ENCODE data around the gene CDK5RAP2.

The CDK5RAP2 gene

GRCh38 chr9:120436446-120436845 lies 143.5 kb downstream of the CDK5RAP2 start:
- no peak for DNase-seq (ENCODE audit: low read depth)

DNA sequence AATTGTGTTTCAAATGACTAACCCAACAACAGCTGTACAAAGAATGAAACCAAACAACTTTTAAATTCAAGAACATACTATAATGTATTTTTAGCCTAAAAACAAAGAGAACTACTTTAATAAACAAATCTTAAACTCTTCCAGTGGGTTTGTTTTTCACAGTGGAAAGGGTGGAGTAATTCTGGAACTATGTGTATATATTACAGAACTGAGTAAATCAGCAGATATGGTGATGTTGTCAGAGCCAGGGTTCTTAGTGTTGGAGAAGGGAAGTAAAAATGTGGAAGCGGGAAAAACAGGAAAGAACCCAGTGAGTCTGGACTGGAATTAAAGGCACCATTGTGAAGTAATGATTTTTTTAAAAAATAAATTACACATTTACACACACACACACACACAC lies 144.9 kb downstream of the CDK5RAP2 start:
- DNase-seq (ENCODE audit: low read depth) = no peak

GRCh38 chr9:120434532-120434931 lies 145.4 kb downstream of the CDK5RAP2 start:
- no peak for DNase-seq (ENCODE audit: low read depth)

DNA sequence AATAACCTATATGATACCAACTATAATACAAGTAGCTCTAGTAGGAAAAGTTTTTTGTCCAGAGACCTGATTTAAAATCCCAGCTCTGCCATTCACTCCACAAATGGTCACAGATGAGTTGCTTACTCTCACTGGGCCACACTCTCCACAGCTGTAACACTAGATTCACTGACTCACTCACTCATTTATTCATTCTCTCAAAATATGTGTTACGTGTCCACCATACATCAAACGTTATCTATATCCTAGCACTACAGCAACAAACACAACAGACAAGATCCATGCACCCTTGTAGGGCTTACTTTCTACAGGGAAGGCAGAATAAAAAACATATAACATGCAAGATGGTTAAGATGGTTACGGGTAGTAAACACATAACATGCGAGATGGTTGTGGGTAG lies 146.3 kb downstream of the CDK5RAP2 start:
- no peak for DNase-seq (ENCODE audit: low read depth)

DNA sequence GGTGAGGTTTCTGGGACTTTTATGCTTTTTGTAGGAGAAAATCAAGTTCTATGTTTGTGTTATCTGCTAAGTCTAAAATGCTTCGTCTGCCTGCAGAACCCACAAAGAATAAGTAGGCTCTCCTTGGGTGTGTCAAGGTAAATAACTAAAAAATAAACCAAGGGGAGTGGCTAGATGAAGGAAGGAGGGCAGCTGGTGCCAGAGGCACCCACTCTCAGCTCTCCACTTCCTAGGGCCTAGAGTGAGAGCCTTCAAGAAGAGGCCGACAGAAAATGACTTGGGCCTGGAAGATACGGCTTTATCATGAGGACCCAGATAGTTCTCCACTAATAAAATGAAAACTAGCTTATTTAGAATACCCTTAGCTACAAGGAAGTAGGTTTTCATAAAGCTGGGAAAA lies 147.4 kb downstream of the CDK5RAP2 start:
- DNase-seq (ENCODE audit: low read depth) = no peak

DNA sequence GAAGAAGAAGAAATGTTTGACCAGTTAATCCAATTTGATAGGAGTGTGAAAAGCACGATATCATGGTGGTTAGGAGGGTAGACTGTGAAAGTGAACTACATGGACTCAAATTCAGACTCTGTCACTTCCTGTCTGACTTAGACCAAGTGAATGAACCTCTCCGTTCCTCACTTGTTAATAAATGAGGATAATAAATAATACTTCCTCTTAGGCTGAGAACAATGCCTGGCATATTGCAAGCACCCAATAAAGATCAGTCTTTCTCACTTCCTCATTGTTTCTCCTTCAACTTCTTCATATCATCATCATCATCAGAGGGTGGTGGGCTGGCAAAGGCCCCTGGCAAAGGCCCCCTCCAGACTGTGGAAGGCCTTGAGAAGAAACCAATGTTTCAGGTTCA lies 148.7 kb downstream of the CDK5RAP2 start:
- no peak for DNase-seq (ENCODE audit: low read depth)

GRCh38 chr9:120424248-120424647 lies 155.7 kb downstream of the CDK5RAP2 start:
- no peak for DNase-seq (ENCODE audit: low read depth)

GRCh38 chr9:120423812-120424211 lies 156.2 kb downstream of the CDK5RAP2 start:
- DNase-seq (ENCODE audit: low read depth) = no peak

DNA sequence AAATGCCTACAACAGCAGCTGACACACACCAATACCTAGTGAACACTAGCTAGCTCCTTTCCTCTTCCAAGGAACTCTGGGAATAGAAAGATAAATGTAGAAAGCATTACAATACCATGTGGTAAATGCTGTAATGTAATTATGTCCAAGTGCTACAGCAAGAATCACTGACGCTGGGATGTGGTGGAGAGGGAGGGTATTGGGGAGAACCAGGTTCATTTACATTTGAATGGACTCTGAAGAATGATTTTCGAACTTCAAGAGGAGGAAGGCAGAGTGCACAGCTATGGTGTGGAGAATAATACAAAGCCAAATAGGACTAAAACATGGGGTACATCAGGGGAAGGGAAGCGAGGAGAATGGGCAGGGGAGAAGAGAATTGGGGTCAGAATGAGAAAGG lies 158.0 kb downstream of the CDK5RAP2 start:
- DNase-seq (ENCODE audit: low read depth) = no peak

DNA sequence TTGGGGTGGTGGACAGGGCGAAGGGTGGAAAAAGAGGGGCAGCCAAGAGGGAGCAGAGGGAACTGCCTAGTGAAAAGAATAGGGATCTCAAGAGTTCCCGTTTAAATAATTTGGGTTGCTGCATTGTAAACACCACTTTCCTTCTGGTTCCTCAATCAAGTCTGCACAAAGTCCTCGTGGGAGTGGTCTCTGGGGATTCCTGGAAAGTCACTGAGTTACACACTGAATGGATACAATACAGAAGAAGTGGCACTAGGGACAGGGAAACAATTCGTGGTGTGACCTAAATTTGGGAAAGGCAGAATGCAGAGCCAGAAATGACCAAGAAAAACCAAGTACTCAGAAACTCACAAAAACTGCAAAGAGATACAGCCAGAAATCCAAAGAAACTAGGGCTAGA lies 161.7 kb downstream of the CDK5RAP2 start:
- no peak for DNase-seq (ENCODE audit: low read depth)

DNA sequence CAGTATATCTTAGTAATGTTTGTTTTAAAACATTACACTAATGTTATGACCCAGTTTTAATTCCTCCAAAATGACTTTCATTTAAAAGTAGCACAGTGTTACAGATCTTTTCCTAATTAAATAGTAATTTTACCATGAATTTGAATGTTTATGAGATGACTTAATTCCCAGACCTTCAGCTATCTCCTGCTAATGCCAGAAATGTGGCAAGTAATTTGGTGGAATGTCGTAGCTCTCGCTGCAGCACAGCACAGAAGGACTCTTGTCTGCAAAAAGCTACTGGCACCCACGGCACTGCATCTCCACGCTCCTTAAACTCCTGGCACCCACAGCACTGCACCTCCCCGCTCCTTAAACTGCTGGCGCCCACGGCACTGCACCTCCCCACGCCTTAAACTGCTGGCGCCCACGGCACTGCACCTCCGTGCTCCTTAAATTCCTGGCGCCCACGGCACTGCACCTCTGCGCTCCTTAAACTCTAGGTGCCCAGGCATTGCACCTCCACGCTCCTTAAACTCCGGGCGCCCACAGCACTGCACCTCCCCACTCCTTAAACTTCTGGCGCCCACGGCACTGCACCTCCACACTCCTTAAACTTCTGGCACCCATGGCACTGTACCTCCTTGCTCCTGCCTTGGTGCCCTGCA lies 163.1 kb downstream of the CDK5RAP2 start:
- no peak for DNase-seq (ENCODE audit: low read depth)

DNA sequence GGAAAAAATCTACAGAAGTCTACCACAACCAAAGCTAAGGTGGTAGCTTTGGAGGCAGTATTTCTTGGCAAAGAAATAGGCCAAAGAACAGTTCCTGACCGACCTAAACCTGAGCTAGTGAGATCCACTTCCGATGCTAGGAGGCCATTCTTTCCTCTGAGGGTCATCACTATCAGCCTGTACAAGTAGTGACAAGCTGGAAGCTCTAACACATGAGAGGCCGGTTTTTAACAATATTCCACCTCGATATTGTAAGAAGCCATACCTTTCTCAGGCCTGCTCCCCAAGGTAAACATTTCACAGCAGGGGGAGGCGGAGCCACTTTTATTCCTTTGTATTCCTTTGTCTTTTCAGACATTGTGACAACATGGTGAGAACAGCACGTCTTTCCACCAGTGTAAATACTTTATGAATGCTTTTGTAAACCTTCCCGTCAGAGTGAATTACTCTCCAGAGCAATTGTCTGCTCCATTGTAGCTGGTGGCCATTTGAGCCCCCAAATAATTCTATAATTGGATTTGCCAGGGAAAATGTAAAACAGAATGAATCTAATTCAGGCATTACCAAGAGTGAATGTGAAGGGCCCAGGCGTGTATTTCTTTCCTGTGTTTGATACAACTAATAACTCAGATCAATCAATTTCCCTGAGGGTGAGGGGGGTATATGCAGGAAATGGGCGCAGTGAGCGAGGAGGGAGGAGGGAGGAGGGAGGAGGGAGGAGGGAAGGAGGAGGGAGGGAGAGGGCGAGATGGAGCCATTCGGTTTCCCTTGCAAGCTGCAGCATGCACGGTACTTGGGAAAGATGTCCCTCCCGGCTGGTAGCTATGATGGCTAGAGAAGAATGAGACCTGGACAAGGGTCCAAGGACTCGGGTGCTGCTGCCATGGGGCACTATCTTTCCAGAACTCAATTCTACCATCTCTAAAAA lies 166.6 kb downstream of the CDK5RAP2 start:
- no peak for DNase-seq (ENCODE audit: low read depth)

DNA sequence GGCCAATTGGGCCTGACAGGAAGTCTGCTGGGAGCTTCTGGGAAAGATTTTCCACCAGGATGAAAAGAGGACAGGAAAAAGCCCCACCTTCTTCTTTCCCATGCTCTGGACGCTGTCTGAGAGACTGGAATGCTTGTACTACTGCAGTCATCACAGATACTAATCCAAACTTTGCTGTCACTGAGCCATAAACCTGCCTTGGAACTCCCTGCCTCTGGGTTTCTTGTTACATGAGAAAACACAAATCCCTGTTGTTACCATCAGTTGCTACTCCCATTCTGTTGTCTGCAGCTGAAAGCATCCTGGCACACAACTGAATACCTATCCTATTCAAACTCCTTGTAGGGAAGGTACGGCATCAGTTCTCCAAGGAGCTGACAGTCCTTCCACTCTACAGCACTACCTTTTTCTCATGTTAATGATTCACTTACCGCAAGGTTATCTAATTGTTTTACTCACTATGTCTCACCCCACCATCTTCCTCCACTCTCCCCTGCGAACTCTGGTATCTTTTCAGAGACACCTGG lies 167.5 kb downstream of the CDK5RAP2 start:
- no peak for DNase-seq (ENCODE audit: low read depth)

- DNase-seq (ENCODE audit: low read depth) = no peak
These were observed 168.0 kb downstream of the CDK5RAP2 start for GRCh38 chr9:120411862-120412424.

- no peak for DNase-seq (ENCODE audit: low read depth)
These were observed 169.0 kb downstream of the CDK5RAP2 start for GRCh38 chr9:120410925-120411501.

DNA sequence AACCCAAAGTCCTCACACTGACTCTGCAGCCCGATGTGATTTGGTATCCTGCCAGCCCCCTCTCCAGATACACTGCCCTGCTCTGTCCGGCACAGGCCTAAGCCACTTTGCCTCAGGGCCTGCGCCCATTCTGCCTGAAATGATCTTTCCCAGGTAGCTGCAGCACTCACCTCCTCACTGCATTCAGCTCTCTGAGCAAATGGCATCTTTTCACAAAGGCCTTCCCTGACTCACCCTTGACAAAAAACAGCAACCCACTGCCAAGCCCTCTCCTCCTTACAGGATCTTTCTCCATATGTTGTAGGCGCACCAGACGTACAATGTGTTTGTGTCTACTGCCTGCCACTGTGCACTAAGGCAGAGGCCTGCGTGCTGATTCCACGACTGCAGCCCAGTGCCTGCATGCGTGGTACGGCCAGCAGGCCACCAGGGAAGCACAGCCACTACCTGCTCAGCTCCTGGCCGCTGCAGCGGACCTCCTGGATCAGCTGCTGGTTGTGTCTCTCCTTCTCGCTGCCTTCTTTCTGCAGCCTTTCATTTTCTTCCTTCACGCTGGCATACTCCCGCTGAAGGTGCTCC lies 171.2 kb downstream of the CDK5RAP2 start:
- no peak for DNase-seq (ENCODE audit: low read depth)

GRCh38 chr9:120405860-120406259 lies 174.1 kb downstream of the CDK5RAP2 start:
- DNase-seq (ENCODE audit: low read depth) = no peak

DNA sequence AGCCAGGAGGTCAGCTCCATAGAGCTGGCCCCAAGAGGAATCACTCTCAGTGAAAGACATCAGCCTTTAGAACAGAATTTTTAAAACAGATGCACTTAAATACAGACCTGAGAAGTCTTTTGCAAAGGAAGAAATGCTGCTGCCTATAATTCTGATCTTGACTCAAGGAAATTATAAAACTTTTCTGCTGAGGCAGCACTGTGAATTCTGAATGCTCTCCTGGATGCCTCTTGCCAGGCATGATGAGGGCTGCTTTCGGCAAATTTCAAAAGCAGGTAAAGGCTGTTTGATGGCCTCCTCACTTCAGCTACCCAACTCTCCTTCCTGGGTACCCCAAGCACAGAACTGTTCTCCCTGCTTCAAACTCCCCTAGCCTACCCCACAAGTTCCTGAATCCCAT lies 174.8 kb downstream of the CDK5RAP2 start:
- DNase-seq (ENCODE audit: low read depth) = no peak

DNA sequence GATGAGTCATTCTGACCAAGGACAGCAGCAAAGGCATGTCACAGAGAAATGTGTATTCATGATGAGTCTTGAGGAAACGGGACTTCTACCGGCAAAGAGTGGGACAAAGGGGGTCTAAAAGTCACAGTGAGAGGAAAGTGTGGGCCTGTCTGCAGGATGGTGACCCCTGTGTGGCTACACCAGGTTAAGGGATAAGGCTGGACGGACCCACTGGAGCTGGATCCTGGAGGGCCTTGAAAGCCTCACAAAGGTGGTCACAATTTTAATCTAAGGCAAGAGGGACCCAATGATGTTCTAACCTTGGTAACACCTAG lies 176.5 kb downstream of the CDK5RAP2 start:
- DNase-seq (ENCODE audit: low read depth) = no peak

DNA sequence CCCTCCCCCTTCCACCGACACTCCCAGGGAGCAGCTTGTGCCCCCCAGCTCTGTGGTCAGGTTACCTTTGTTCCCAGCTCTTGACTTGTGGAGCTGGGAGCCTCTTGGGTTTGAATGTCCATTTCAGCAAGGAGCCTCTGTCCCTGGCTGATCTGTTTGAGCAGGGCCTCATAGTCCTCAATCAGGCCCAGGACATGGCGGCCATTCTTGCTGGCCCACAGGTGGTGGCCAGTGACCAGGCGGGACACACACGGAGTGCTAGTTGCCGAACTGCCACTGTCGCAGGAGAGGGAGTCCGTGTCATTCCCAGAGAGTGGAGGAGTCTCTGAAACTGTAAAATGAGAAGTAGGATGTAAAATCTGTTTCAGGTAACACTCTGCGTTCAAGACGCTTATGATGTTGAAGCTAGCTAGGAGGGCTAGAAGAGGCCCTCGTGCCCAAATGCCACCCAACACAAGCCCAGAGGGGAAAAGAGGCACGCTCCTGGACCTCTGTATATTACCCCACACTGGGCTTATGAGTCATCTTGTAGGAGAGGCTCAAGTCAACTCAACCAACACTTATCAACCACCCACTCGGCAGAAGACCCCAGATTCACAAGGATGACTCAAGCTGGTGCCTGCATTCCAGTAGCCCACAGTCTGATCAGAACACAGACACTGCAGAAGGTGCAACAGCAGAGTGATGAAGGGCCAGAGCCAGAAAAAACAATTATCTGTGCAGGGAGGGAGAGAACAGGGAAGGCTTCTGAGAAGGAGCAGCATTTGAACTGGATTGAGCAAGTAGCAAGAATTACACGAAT lies 177.0 kb downstream of the CDK5RAP2 start:
- DNase-seq (ENCODE audit: low read depth) = no peak

DNA sequence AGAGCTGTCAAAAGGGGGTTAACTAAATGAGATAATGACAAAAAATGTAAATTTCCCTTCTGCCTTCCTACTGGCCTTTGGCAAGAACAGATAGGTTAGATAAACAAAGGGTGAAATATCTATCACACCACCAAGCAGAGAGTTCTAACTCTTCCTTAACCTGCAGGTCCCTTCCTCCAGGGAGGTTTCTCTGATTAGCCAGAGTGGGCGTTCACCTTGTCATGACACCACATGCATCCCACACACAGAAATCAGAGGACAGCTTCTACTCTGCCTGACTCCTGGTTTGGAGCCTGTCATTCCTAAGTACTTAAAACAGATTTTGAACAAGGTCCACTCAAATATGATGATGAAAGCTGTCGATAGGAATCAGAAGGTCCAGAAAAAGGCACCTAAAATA lies 180.0 kb downstream of the CDK5RAP2 start:
- DNase-seq (ENCODE audit: low read depth) = no peak

DNA sequence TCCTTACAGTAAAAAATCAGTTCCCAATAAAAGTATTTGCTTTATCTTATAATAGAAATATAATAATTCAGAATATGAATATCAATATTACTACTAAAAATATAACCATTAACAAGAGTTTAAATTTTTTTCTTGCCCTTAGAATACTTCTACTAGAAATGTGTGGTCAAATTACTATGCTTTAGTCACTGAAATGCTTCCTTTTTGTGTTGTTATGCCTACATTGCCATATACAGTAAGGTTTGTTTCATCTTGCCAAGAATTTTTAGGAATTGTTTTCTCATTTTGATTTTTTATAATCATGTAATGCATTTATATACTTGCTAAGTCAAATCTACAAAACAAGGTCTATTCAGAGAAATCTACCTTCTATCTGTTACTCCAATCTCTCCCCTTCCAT lies 181.7 kb downstream of the CDK5RAP2 start:
- no peak for DNase-seq (ENCODE audit: low read depth)

Measured in stimulated activated CD4-positive, alpha-beta T cell treated with anti-CD3 and anti-CD28 coated beads, Interleukin-2, amount 100 ng/mL, for 4 hours (primary cell).